ENCODE measurements around the gene ZNF239.

DNA sequence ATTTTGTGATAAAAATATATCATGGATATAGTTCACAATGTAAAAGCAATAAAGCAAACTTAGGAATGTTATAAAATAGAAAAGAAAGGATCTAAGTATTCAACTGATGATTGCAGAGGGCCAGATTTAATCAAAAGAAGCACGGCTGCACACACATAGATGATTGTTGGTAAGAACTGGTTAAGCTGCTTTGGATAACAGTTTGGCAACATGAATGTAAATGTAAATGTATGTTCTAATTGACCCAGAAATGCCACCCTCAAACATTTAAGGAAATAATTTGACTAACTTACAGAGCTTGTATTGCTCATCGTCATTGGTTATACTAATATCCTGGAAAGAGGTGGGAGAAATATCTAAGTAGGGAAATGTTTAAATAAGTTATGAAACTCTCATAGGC lies 45.0 kb upstream of the ZNF239 start:
- TF ChIP-seq, protein P1, sequence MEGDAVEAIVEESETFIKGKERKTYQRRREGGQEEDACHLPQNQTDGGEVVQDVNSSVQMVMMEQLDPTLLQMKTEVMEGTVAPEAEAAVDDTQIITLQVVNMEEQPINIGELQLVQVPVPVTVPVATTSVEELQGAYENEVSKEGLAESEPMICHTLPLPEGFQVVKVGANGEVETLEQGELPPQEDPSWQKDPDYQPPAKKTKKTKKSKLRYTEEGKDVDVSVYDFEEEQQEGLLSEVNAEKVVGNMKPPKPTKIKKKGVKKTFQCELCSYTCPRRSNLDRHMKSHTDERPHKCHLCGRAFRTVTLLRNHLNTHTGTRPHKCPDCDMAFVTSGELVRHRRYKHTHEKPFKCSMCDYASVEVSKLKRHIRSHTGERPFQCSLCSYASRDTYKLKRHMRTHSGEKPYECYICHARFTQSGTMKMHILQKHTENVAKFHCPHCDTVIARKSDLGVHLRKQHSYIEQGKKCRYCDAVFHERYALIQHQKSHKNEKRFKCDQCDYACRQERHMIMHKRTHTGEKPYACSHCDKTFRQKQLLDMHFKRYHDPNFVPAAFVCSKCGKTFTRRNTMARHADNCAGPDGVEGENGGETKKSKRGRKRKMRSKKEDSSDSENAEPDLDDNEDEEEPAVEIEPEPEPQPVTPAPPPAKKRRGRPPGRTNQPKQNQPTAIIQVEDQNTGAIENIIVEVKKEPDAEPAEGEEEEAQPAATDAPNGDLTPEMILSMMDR (IDR thresholded peaks at IDR 0.05; ENCODE audit: insufficient read depth, low read length), result no peak
- TF ChIP-seq POLR2AphosphoS5 (IDR thresholded peaks at IDR 0.05; ENCODE audit: low read depth), result no peak
